RPMI8226 (cell line): ENCODE data around the gene RBMS1.
A peak's percentile ranks its signal among the peaks of the same experiment; 100 is the strongest.
"Not testable (repeated sequence)": the region's sequence is repeated elsewhere in the genome, so short reads cannot be mapped to it uniquely, and the experiment has no call there.

Experiments used
- DNase-seq: peaks from one replicate; pipeline ENCODE4 v3.0.0-alpha.2; 2015

Gene RBMS1

GRCh38 chr2:160376576-160376975, 117.0 kb downstream of the RBMS1 start:
- no peak for DNase-seq

DNA sequence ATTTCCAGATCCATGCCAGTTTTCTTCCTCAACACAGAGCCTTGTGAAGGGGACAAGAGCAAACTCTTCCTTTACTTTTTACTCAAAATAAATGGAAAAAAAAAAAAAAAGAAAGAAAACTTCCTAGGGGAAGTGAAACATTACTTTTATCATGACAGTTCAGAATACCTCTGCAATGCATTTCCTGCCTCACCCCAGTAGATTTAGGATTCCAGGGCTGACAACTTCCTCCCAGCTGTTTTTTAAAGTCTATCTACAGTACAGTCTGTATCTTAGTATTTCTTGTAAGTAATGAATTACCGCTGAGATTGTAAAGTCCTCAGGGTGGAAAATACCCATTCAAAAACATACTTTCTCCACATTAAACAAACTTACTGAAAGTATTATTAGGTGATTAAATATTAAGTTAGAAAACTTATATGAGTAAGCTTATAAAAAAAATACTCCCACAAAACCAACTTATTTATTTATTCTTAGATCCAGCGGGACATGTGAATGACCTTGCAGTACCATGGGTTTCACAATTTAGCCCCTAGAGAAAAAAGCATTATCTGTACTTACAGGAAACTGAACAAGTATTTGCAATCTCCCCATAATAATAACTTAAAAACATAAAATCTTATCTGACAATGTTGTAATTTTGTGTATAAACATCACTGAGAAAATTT, 117.7 kb downstream of the RBMS1 start:
- DNase-seq: peak; percentile 59

DNA sequence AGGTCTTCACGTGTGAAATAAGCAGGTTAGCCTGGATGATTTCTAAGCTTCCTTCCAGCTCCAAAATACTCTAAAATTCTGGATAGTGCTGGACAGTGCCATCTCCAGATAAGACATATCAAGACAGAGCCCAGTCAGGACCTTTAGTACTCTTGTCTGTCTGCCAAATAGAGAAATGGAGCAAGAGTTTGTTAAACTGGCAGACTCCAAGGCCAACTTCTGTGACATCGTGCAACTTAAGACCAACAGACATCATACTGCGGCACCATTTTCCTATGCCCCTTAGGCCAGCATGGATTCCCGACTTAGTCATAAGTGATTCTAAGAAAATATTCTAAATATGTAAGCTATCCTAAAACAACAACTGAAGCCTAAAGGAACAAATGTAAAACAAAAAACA, 118.6 kb downstream of the RBMS1 start:
- no peak for DNase-seq

DNA sequence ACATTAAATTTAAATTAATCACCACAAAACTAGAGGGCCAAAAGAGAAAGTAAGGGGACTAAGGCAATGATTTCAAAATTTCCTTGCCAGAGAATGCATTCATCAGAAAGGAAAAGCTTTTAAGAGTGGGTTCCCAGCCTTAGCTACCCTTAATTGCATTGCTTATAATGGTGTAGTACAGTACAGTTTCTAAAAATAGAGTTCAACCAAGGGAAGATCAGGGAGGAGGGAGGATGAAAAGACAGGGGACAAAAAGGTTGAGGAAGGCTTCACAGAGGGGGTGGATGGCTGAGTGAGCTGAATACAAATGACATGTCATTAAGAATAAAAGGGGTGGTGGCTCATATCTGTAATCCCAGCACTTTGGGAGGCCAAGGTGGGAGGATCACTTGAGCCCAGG, 119.9 kb downstream of the RBMS1 start:
- no peak for DNase-seq

- DNase-seq: no peak
Observed at GRCh38 chr2:160373263-160373662, 120.3 kb downstream of the RBMS1 start.

DNA sequence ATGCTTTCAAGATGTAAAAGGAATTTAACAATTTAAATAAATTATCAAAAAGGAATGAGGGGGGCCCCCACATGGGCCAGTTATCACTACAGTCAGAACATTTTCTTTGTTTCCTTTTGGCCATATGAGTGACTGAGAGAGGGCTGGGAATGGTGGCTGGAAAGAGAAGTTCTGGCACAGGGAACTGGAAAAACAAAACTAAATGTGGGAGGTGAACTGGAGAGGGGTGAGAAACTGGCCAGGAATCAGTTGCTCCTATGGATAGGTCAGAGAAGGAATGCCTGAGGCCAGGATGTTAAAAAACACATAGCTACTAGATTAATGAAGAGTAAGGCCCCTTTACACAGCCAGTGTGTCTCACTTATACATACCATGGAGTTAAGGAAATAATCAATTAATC, 121.0 kb downstream of the RBMS1 start:
- no peak for DNase-seq

DNA sequence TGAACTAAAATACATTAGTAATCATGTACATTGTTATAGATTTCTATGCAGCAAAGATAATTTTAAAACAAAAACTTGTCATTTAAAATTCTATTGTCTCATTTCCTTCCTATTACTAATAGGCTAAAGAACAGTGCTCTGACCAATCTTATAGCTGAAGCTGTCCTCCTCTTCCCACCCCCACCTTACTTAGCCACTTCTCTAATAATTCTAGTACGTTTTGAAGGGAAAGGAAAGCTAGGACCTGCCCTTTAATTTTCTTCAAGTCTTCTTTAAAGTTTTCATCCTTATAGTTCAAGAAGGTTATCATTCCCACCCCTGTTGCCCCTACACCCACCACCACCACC, 121.6 kb downstream of the RBMS1 start:
- no peak for DNase-seq

- no peak for DNase-seq
Observed at GRCh38 chr2:160371251-160372009, 122.2 kb downstream of the RBMS1 start.

- peak; percentile 79 for DNase-seq
Observed at GRCh38 chr2:160368988-160369930, 124.3 kb downstream of the RBMS1 start.

DNA sequence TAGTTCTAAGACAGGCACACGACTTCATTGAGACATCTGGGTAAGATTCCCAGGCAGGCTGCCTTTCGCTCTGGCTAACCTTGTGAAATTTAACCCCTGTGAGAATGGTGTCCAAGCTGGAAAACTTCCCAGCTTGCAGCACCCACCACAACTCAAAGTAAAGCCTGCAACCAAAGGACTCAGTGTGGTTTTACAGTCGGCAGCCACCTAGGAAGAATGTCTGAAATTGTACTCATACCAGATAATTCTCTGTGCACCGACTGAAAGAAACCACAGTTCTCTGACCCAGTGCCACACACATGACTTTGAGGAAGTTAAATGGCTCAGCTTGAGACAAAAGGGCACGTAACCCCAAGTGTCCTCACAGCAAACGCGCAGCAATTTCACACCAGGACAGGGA, 125.7 kb downstream of the RBMS1 start:
- DNase-seq: peak; percentile 53

GRCh38 chr2:160367139-160367538, 126.5 kb downstream of the RBMS1 start:
- not testable (repeated sequence) for DNase-seq

- no peak for DNase-seq
Observed at GRCh38 chr2:160366474-160366873, 127.1 kb downstream of the RBMS1 start.

DNA sequence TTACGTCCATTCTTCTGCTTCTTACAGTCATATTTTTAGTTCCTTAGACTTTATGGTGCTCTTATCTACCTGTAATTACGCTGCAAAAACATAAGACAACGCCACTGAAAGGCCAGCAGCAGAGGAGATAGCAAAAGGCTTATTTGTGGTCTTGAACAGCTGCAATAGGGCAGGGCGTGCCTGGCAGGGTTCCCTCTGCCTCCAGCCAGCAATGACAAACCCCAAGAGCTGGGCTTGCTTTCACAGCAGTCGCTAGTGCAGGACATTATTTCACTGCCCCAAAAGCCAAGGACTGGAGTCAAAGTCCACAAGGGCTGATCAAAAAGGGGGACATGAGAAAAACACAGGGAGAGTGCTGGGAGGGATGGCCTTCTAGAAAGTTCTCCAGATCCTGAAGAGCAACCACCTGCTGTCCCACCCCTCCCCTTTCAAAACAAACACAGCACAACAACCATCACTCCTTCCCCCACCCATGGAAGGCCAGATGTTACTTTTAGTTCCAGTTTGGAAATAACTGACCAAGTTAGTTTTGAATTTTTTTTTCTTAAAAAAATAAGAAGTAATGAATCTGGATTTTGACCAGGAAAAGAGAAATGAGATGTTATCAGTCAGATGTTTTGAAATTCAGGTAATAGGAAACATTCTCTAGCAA, 127.8 kb downstream of the RBMS1 start:
- peak; percentile 82 for DNase-seq

DNA sequence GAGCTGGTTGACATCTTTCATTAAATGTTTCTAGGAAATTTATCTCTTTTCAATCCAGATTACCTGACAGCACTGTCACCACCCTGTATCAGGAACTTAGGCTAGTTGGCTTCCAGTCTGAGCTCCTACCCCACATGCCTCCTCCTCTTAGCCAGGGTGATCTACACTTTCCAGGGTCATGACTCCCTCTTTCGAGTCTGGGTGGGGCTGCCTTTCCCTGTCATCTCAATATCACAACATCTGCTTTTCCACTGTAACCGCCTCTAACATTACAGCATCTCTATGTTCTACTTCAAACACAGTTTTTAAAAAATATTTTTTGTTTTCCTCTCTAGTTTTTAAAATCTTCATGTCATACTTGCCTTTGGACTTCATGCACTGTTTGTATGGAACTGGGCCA, 129.2 kb downstream of the RBMS1 start:
- no peak for DNase-seq

GRCh38 chr2:160363961-160364360, 129.6 kb downstream of the RBMS1 start:
- DNase-seq: no peak

DNA sequence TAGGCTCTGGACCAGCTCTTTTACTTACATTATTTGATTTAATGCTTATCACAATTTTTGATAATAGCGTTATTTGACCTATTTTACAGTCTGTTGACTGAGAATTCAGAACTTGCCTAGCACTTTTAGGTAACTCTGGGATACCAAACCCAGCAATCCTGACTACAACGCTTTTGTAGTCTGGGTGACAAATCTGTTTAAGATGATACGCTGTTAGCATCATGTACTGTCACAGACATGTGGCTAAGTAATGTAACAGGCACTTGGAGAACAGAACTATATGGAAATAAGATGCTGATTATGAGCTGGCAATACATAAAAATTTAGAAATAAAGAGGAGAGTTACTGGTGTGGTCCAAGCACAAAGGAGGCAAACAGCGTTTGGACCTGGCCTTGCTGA, 130.6 kb downstream of the RBMS1 start:
- no peak for DNase-seq

- DNase-seq: no peak
Observed at GRCh38 chr2:160362541-160362940, 131.1 kb downstream of the RBMS1 start.

- DNase-seq: no peak
Observed at GRCh38 chr2:160362018-160362417, 131.6 kb downstream of the RBMS1 start.

DNA sequence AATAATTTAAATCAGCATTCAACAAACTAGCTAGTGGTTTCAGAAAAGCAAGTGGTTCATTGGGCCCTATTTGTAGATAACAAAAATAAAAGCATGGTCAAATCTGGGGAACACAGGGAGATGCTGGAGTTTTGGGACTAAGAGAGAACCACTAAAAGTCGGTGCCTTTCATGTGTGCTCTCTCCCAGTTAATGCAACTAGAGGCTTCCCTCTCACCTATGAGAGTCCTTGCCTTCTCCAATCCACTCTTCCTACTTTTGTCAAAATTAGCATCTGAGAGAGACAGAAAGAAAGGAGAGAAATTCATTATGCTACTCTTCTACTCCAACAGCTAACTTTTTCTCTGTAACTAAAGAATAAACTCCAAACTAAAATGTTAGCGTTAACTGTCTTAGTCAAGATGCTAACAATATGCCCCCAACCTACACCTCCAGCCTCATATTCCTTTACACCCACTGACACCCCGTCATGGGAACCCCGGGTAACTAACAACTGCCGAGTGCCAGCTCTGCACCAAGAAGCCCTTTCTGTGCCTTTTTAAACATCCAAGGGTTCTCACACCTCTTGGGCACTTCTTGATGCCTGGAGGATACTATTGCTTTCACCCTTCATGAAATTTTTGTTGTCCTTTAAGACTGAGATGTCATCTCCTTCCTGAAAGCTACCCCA, 133.4 kb downstream of the RBMS1 start:
- DNase-seq: no peak

DNA sequence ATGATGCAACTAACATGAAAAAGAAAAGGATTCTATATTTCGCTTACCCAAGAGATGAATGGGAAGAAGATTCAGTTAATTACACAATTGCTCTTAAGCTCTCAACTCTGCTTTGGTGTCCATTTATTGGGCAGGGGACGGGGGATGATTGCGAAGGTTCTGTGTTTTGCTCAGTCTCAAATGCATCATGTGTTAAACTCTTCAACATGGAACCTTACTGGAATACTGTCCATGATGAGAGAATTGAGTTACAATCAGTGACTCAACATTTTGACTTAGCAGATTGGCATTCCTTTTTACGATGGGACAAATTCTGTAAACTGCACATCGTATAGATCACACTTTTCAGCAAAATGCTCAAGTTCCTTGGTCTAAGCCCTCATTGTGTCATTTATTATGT, 135.6 kb downstream of the RBMS1 start:
- DNase-seq: no peak

DNA sequence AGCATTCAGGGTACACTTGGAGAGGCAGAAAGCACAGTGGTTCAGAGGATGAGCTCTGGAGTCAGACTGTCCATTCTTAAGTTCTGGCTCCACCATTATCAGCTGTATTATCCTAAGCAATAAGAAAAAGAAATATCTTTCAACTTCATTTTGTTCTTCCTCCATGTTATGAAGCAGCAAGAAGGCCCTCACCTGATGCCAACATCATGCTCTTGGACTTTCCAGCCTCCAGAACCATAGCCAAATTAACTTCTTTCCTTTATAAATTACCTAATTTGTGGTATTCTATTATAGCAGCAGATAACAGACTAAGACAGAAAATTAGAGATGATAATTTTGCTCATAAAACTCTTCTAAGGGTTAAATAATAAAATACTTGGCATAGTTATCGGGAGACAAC, 137.1 kb downstream of the RBMS1 start:
- no peak for DNase-seq

GRCh38 chr2:160355080-160355479, 138.5 kb downstream of the RBMS1 start:
- DNase-seq: no peak

GRCh38 chr2:160354677-160355076, 138.9 kb downstream of the RBMS1 start:
- DNase-seq: no peak
